A549 (cell line): ENCODE results near the gene ALPK3. TPM values are rescaled to one million over a fixed set of nuclear protein-coding genes. Genes with fewer than 3 reads are reported as not detected.

Experiments
- ATAC-seq, 2 experiments: fragments of 200-7000 bp in 1 of 2; fragments of >200 bp in 1 of 2; cut with Nextera tagmentation in 1 of 2; cut with Tn5 transposase in 1 of 2; 3 replicates each; pipeline versions ENCODE4 v1.8.0 to v1.9.1; 2018 to 2020; ENCODE audit warnings: mild to moderate bottlenecking in 1 of 2, moderate library complexity in 1 of 2
- CTCF ChIA-PET: fragments of 300-600 bp; sonication (Branson Sonifier 250); formaldehyde crosslinking; extraction: SDS; loops from one replicate; lab custom pipeline; 2021; ENCODE audit warnings: antibody characterized with exemption, inconsistent platforms; lab: Yijun Ruan, JAX
- POLR2A ChIA-PET: fragments of 350-600 bp; formaldehyde crosslinking; extraction: SDS; loops from one replicate; lab custom pipeline; 2021; ENCODE audit warnings: antibody characterized with exemption, inconsistent platforms; lab: Yijun Ruan, JAX
- DNase-seq, 2 experiments: peaks; one replicate each; pipeline versions ENCODE4 v3.0.0 to v3.0.0-alpha.2; 2011 to 2016; ENCODE audit warnings: low read depth in 1 of 2, low spot score in 1 of 2
- FAIRE-seq: peaks from 2 replicates; lab custom pipeline; 2011; peaks lifted over from hg19 to GRCh38; lab: Jason Lieb, UNC
- H3K27ac ChIP-seq, 2 experiments: fragments of >200 bp; sonication (Bioruptor Twin); formaldehyde crosslinking; 3 replicates each; pipeline ENCODE4 v1.5.1; 2016 to 2017
- H3K4me1 ChIP-seq: fragments of >200 bp; sonication (Bioruptor Twin); formaldehyde crosslinking; 3 replicates; pipeline ENCODE4 v1.6.1; 2016
- H3K4me2 ChIP-seq: fragments of >200 bp; sonication (Bioruptor Twin); formaldehyde crosslinking; 3 replicates; pipeline ENCODE4 v1.6.1; 2016
- H3K4me3 ChIP-seq: fragments of >200 bp; sonication (Bioruptor Twin); formaldehyde crosslinking; 3 replicates; pipeline ENCODE4 v1.5.1; 2016
- H3K9me3 ChIP-seq: fragments of >200 bp; sonication (Bioruptor Twin); formaldehyde crosslinking; 3 replicates; pipeline ENCODE4 v1.6.1; 2016
- BHLHE40 ChIP-seq: IDR thresholded peaks from 2 replicates; pipeline ENCODE4 v1.6.1; 2012; ENCODE audit warnings: low read depth, low read length, inconsistent platforms
- CBX2 ChIP-seq: fragments of 200-600 bp; sonication (generic); IDR thresholded peaks from 2 replicates; pipeline ENCODE4 v1.6.1; 2016; ENCODE audit warnings: low read depth, mild to moderate bottlenecking, borderline replicate concordance
- CEBPB ChIP-seq, 2 experiments: fragments of >200 bp in 1 of 2; sonication (Bioruptor Twin) in 1 of 2; formaldehyde crosslinking in 1 of 2; IDR thresholded peaks; 2 replicates each; pipeline ENCODE4 v1.6.1; 2012 to 2016
- CTCF ChIP-seq: fragments of >200 bp; sonication (Bioruptor Twin); formaldehyde crosslinking; IDR thresholded peaks from 3 replicates; pipeline ENCODE4 v1.5.1; 2016
- EP300 ChIP-seq, 2 experiments: fragments of >200 bp; sonication (Bioruptor Twin); formaldehyde crosslinking; IDR thresholded peaks; 2 replicates in 1 of 2; 3 replicates in 1 of 2; pipeline ENCODE4 v1.6.1; 2016 to 2017
- FOSL2 ChIP-seq, 2 experiments: fragments of 450-650 bp in 1 of 2; fragments of >200 bp in 1 of 2; sonication (Bioruptor Twin) in 1 of 2; formaldehyde crosslinking; IDR thresholded peaks; 2 replicates each; pipeline versions ENCODE4 v1.5.0 to v1.6.1; 2016 to 2020; ENCODE audit warnings: mild to moderate bottlenecking in 1 of 2, moderate library complexity in 1 of 2
- FOXS1 ChIP-seq: fragments of 250-450 bp; sonication (Bioruptor Pico); IDR thresholded peaks from 2 replicates; pipeline ENCODE4 v1.5.0; 2020; ENCODE audit warnings: mild to moderate bottlenecking, moderate library complexity
- GATA3 ChIP-seq: IDR thresholded peaks from 2 replicates; pipeline ENCODE4 v1.6.1; 2012; ENCODE audit warnings: borderline replicate concordance
- HEYL ChIP-seq: fragments of 250-450 bp; sonication (Bioruptor Pico); IDR thresholded peaks from 2 replicates; pipeline ENCODE4 v1.8.0; 2021; ENCODE audit warnings: mild to moderate bottlenecking, moderate library complexity
- HMGXB4 ChIP-seq: fragments of 250-450 bp; sonication (Bioruptor Pico); IDR thresholded peaks from 2 replicates; pipeline ENCODE4 v1.5.0; 2021; ENCODE audit warnings: mild to moderate bottlenecking, moderate library complexity, borderline replicate concordance
- HOXB13 ChIP-seq: fragments of 250-450 bp; sonication (Bioruptor Pico); IDR thresholded peaks from 2 replicates; pipeline ENCODE4 v1.5.0; 2020; ENCODE audit warnings: low read depth, mild to moderate bottlenecking, moderate library complexity
- KDM1A ChIP-seq: fragments of 200-600 bp; sonication (generic); IDR thresholded peaks from 2 replicates; pipeline ENCODE4 v1.6.1; 2016; ENCODE audit warnings: low read depth, mild to moderate bottlenecking
- NFE2L2 ChIP-seq: fragments of 150-350 bp; conservative IDR thresholded peaks from 2 replicates; pipeline ENCODE4 v1.6.1; 2014; ENCODE audit warnings: low read length
- NPAS2 ChIP-seq: fragments of 250-450 bp; sonication (Bioruptor Pico); IDR thresholded peaks from 2 replicates; pipeline ENCODE4 v1.8.0; 2022; ENCODE audit warnings: mild to moderate bottlenecking, moderate library complexity, borderline replicate concordance
- PBX3 ChIP-seq: IDR thresholded peaks from 2 replicates; pipeline ENCODE4 v1.6.1; 2012
- POLR2A ChIP-seq: IDR thresholded peaks from 2 replicates; pipeline ENCODE4 v1.6.1; 2012; ENCODE audit warnings: mild to moderate bottlenecking, low read length
- POLR2AphosphoS2 ChIP-seq: conservative IDR thresholded peaks from 2 replicates; pipeline ENCODE4 v1.6.1; 2012; ENCODE audit warnings: low read length, improper control_type of control experiment, inconsistent platforms
- RARB ChIP-seq: fragments of 250-450 bp; sonication (Bioruptor Pico); IDR thresholded peaks from 2 replicates; pipeline ENCODE4 v1.8.0; 2021; ENCODE audit warnings: mild to moderate bottlenecking, moderate library complexity
- REST ChIP-seq: fragments of 200-600 bp; sonication (generic); IDR thresholded peaks from 2 replicates; pipeline ENCODE4 v1.6.1; 2016; ENCODE audit warnings: antibody characterized with exemption, mild to moderate bottlenecking, moderate library complexity
- SREBF2 ChIP-seq: fragments of 450-650 bp; IDR thresholded peaks from 2 replicates; pipeline ENCODE4 v1.6.1; 2014; ENCODE audit warnings: mild to moderate bottlenecking, moderate library complexity
- TFCP2L1 ChIP-seq: fragments of 250-450 bp; sonication (Bioruptor Pico); IDR thresholded peaks from 2 replicates; pipeline ENCODE4 v1.5.0; 2021; ENCODE audit warnings: mild to moderate bottlenecking
- TP53 ChIP-seq: fragments of 250-450 bp; sonication (Bioruptor Pico); IDR thresholded peaks from 2 replicates; pipeline ENCODE4 v1.5.0; 2021; ENCODE audit warnings: mild to moderate bottlenecking, moderate library complexity
- ZC3H11A ChIP-seq: fragments of 450-650 bp; IDR thresholded peaks from 2 replicates; pipeline ENCODE4 v1.6.1; 2014; ENCODE audit warnings: antibody characterized with exemption, mild to moderate bottlenecking
- ZNF302 ChIP-seq: fragments of 250-450 bp; sonication (Bioruptor Pico); IDR thresholded peaks from 2 replicates; pipeline ENCODE4 v1.9.0; 2021; ENCODE audit warnings: inconsistent platforms, mild to moderate bottlenecking, moderate library complexity
- ZSCAN20 ChIP-seq: fragments of 250-450 bp; sonication (Bioruptor Pico); IDR thresholded peaks from 2 replicates; pipeline ENCODE4 v1.8.0; 2022; ENCODE audit warnings: mild to moderate bottlenecking, moderate library complexity
- WGBS: methylation state at CpG from one replicate; pipeline ENCODE4 v1.1.6; 2017; ENCODE audit errors: missing lambda C conversion rate; 5-methylcytosine and 5-hydroxymethylcytosine counted together
- polyA plus RNA-seq, 4 experiments: library from polyadenylated mRNA; depleted of rRNA in 3 of 4; stranded (reverse); fragments of >200 nt; fragmentation: RNase III in 1 of 4; extraction: RNeasy Plus Mini Kit Qiagen cat#74134 plus additional on column Dnase treatment in 1 of 4; gene quantifications; 2 replicates in 3 of 4; 3 replicates in 1 of 4; pipeline ENCODE4 v1.2.3, GENCODE V29; 2011 to 2017
- TF ChIP-seq, protein P1 (sequence below): fragments of 450-650 bp; IDR thresholded peaks from 2 replicates; pipeline ENCODE4 v1.6.1; 2014; ENCODE audit warnings: antibody characterized with exemption
- TF ChIP-seq, protein P2 (sequence below): fragments of >200 bp; sonication (Bioruptor Twin); formaldehyde crosslinking; IDR thresholded peaks from 2 replicates; pipeline ENCODE4 v1.6.1; 2016

ALPK3 gene
- polyA plus RNA-seq, 2 of the 4 experiments (the other 2 are of a cell fraction): 0.26 to 0.30 TPM

GRCh38 chr15:84873997-84874396, 56.8 kb downstream of the ALPK3 start:
- ATAC-seq: no peak
- CTCF ChIA-PET: interaction anchor here (1.3 to 1.8 kb wide), 3 partner anchors 9 to 35 kb away, joined by 3 to 6 read pairs (median 5); no protein-coding TSS in a partner anchor
- Histone ChIP-seq H3K27ac (no peak overlapping the region), H3K9me3 (no peaks in the 10 kb centered on the region), H3K4me3 (no peak overlapping the region), H3K4me1 (no peaks in the 10 kb centered on the region), H3K4me2 (no peak overlapping the region)
- POLR2A ChIA-PET: no interaction called here
- no peak for DNase-seq
- no peak for TF ChIP-seq REST
- TF ChIP-seq ZC3H11A: no peak
- no peak for TF ChIP-seq RARB (CRISPR knock-in tag)
- TF ChIP-seq CBX2: no peak
- no peak for TF ChIP-seq PBX3
- TF ChIP-seq, protein P1, sequence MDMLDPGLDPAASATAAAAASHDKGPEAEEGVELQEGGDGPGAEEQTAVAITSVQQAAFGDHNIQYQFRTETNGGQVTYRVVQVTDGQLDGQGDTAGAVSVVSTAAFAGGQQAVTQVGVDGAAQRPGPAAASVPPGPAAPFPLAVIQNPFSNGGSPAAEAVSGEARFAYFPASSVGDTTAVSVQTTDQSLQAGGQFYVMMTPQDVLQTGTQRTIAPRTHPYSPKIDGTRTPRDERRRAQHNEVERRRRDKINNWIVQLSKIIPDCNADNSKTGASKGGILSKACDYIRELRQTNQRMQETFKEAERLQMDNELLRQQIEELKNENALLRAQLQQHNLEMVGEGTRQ: no peak
- TF ChIP-seq NFE2L2: no peak
- no peak for TF ChIP-seq POLR2AphosphoS2
- no peak for TF ChIP-seq FOSL2 (IDR thresholded peaks at IDR 0.05)
- no peak for TF ChIP-seq FOSL2 (CRISPR knock-in tag; IDR thresholded peaks at IDR 0.05)
- TF ChIP-seq GATA3: no peak
- TF ChIP-seq HOXB13: no peak
- TF ChIP-seq NPAS2 (CRISPR knock-in tag): no peak
- no peak for TF ChIP-seq BHLHE40
- TF ChIP-seq CEBPB (IDR thresholded peaks at IDR 0.05): no peak
- no peak for FAIRE-seq
- 67% methylated on average over 7 of the region's 7 CpGs for WGBS

GRCh38 chr15:84874981-84875699, 58.0 kb downstream of the ALPK3 start:
- no peaks in the 10 kb centered on the region for H3K4me1 ChIP-seq
- no peak for FAIRE-seq
- H3K4me2 ChIP-seq: no peak overlapping the region
- WGBS: 86% methylated on average over 5 of the region's 5 CpGs
- no peaks in the 10 kb centered on the region for H3K9me3 ChIP-seq
- no peak overlapping the region for H3K27ac ChIP-seq
- no peak; a peak in 1 of 6 replicates for ATAC-seq
- H3K4me3 ChIP-seq: no peak overlapping the region
- no peak for DNase-seq
- ChIA-PET POLR2A (no interaction called here), CTCF (interaction anchor here (0.6 to 1.8 kb wide), 3 partner anchors 11 to 128 kb away, joined by 3 to 6 read pairs (median 5); no protein-coding TSS in a partner anchor)
- TF ChIP-seq, protein P2, sequence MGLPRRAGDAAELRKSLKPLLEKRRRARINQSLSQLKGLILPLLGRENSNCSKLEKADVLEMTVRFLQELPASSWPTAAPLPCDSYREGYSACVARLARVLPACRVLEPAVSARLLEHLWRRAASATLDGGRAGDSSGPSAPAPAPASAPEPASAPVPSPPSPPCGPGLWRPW: no peak
- TF ChIP-seq KDM1A (no peak), HMGXB4 (CRISPR knock-in tag) (no peak), GATA3 (no peak), ZSCAN20 (no peak), POLR2A (no peak), FOXS1 (CRISPR knock-in tag) (no peak), BHLHE40 (no peak), TP53 (CRISPR knock-in tag) (no peak), TFCP2L1 (CRISPR knock-in tag) (no peak), HEYL (CRISPR knock-in tag) (no peak), SREBF2 (no peak), ZNF302 (no peak), EP300 (IDR thresholded peaks at IDR 0.05) (no peak), CTCF (no peak)
